ENCODE data around the gene SLC39A9.

The SLC39A9 gene

GRCh38 chr14:69501423-69501838 lies 102.9 kb downstream of the SLC39A9 start:
- Histone ChIP-seq H3K9ac (no peak overlapping the region), H3K9me3 (no peaks in the 10 kb centered on the region), H3K4me2 (no peak overlapping the region), H3K4me1 (no peaks in the 10 kb centered on the region), H3K4me3 (no peak overlapping the region), H3K27me3 (no peaks in the 10 kb centered on the region), H3K27ac (no peak overlapping the region), H3K36me3 (no peaks in the 10 kb centered on the region), H4K20me1 (no peaks in the 10 kb centered on the region)
- TF ChIP-seq Cebpa-rat (IDR thresholded peaks at IDR 0.05): no peak

GRCh38 chr14:69504775-69505174 lies 106.3 kb downstream of the SLC39A9 start:
- no peak for TF ChIP-seq Cebpa-rat (IDR thresholded peaks at IDR 0.05)
- no peaks in the 10 kb centered on the region for H3K9me3 ChIP-seq
- H3K36me3 ChIP-seq: no peaks in the 10 kb centered on the region

GRCh38 chr14:69505338-69506240 lies 107.1 kb downstream of the SLC39A9 start:
- Histone ChIP-seq H4K20me1 (no peaks in the 10 kb centered on the region), H3K4me1 (no peaks in the 10 kb centered on the region), H3K27ac (no peak overlapping the region), H3K4me3 (no peak overlapping the region), H3K36me3 (no peaks in the 10 kb centered on the region), H3K4me2 (no peak overlapping the region), H3K9me3 (no peaks in the 10 kb centered on the region), H3K9ac (no peak overlapping the region), H3K27me3 (no peaks in the 10 kb centered on the region)
- TF ChIP-seq Cebpa-rat (IDR thresholded peaks at IDR 0.05): no peak

More at GRCh38 chr14:69504775-69505174, 106.3 kb downstream of the SLC39A9 start:
- Histone ChIP-seq H3K27ac (no peak overlapping the region), H4K20me1 (no peaks in the 10 kb centered on the region), H3K4me1 (no peaks in the 10 kb centered on the region), H3K27me3 (no peaks in the 10 kb centered on the region), H3K9ac (no peak overlapping the region), H3K4me3 (no peak overlapping the region), H3K4me2 (no peak overlapping the region)

- Histone ChIP-seq H3K9ac (no peak overlapping the region), H3K4me2 (no peak overlapping the region), H3K4me3 (no peak overlapping the region), H4K20me1 (no peaks in the 10 kb centered on the region), H3K4me1 (no peaks in the 10 kb centered on the region), H3K36me3 (no peaks in the 10 kb centered on the region), H3K27ac (no peak overlapping the region), H3K27me3 (no peaks in the 10 kb centered on the region), H3K9me3 (no peaks in the 10 kb centered on the region)
- TF ChIP-seq Cebpa-rat (IDR thresholded peaks at IDR 0.05): no peak
These were observed 107.7 kb downstream of the SLC39A9 start for GRCh38 chr14:69506241-69506595.
